ENCODE data around the gene FAF1. TPM values are rescaled to one million over a fixed set of nuclear protein-coding genes. Genes with fewer than 3 reads are reported as not detected.
"Not testable (repeated sequence)": the region's sequence is repeated elsewhere in the genome, so short reads cannot be mapped to it uniquely, and the experiment has no call there.

FAF1 gene
- total RNA-seq = 58.8 and 62.0 TPM in 2 replicates

- peaks cover 8% of the 10 kb centered on the region for H3K36me3 Mint-ChIP-seq (ENCODE audit: low read depth)
- peak within 1 kb of the TSS; percentile 98 for H3K27ac Mint-ChIP-seq
- intact Hi-C loops (cut with micrococcal nuclease) = loop anchor here (1.0 to 5.0 kb wide), 5 partner anchors 8 to 917 kb away; partner anchors contain the start of gene NRDC
- no peaks in the 10 kb centered on the region for H3K9me3 Mint-ChIP-seq
- DNase-seq (ENCODE audit: low spot score) = peak; percentile 98
- peaks cover 23% of the 10 kb centered on the region for H3K4me1 Mint-ChIP-seq (ENCODE audit: low read depth)
- H3K4me3 Mint-ChIP-seq = peak within 1 kb of the TSS; percentile 94
- peaks cover 8% of the 10 kb centered on the region for H3K27me3 Mint-ChIP-seq (ENCODE audit: insufficient read depth)
Observed at GRCh38 chr1:50959913-50960844, at the start of gene FAF1. Gene FAF1, minus strand, starts transcription at chr1:50960267. Its CDS starts 456 bp downstream, at chr1:50959811.

- no peak for DNase-seq (ENCODE audit: low spot score)
- Mint-ChIP-seq H3K36me3 (ENCODE audit: low read depth) (no peaks in the 10 kb centered on the region), H3K4me1 (ENCODE audit: low read depth) (no peaks in the 10 kb centered on the region), H3K27ac (no peak overlapping the region), H3K4me3 (no peak overlapping the region), H3K27me3 (ENCODE audit: insufficient read depth) (peaks cover 15% of the 10 kb centered on the region), H3K9me3 (no peaks in the 10 kb centered on the region)
- intact Hi-C loops (cut with micrococcal nuclease) = no loop called here
Observed at GRCh38 chr1:51009381-51009780, 49.3 kb upstream of the FAF1 start.

DNA sequence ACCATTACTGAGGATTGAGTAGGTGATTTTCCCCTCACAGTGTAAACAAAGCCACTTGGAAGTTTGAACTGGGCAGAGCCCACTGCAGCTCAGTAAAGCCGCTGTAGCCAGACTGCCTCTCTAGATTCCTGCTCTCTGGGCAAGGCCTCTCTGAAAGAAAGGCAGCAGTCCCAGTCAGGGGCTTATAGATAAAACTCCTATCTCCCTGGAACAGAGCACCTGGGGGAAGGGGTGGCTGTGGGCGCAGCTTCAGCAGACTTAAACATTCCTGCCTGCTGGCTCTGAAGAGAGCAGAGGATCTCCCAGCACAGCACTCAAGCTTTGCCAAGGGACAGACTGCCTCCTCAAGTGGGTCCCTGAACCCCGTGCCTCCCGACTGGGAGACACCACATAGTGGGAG, 45.5 kb upstream of the FAF1 start:
- intact Hi-C loops (cut with micrococcal nuclease); H3K36me3 Mint-ChIP-seq (ENCODE audit: low read depth): not testable (repeated sequence)

DNA sequence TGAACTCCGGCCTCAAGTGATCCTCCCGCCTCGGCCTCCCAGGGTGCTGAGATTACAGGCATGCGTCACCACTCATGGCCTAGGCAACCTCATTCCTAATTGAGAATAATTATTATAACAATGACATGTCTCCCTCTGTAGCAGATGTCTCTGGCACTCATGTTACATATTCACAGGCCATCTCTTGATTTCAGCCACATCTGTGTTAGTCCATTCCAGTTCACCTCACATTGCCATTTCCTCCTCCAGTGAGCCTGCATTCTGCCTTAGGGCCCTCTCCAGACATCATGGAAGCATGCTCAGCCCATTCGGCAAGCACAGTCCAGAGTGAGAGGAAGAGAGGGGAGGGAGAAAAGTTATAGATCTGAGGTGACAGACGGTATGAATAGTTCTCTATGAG, 42.4 kb upstream of the FAF1 start:
- H3K4me3 Mint-ChIP-seq = no peak overlapping the region
- DNase-seq (ENCODE audit: low spot score) = no peak
- H3K36me3 Mint-ChIP-seq (ENCODE audit: low read depth) = no peaks in the 10 kb centered on the region
- no peaks in the 10 kb centered on the region for H3K9me3 Mint-ChIP-seq
- H3K27me3 Mint-ChIP-seq (ENCODE audit: insufficient read depth) = peaks cover 11% of the 10 kb centered on the region
- H3K27ac Mint-ChIP-seq = no peak overlapping the region
- H3K4me1 Mint-ChIP-seq (ENCODE audit: low read depth) = no peaks in the 10 kb centered on the region
- intact Hi-C loops (cut with micrococcal nuclease) = no loop called here

More for the DNA sequence above, 45.5 kb upstream of the FAF1 start:
- DNase-seq (ENCODE audit: low spot score); H3K27ac Mint-ChIP-seq; H3K9me3 Mint-ChIP-seq; H3K4me3 Mint-ChIP-seq; H3K4me1 Mint-ChIP-seq (ENCODE audit: low read depth): not testable (repeated sequence)
- H3K27me3 Mint-ChIP-seq (ENCODE audit: insufficient read depth) = peaks cover 21% of the 10 kb centered on the region

GRCh38 chr1:51000651-51001050, 40.6 kb upstream of the FAF1 start:
- intact Hi-C loops (cut with micrococcal nuclease) = no loop called here
- no peak for DNase-seq (ENCODE audit: low spot score)
- H3K9me3 Mint-ChIP-seq = no peaks in the 10 kb centered on the region
- H3K36me3 Mint-ChIP-seq (ENCODE audit: low read depth) = no peaks in the 10 kb centered on the region
- no peak overlapping the region for H3K27ac Mint-ChIP-seq
- peaks cover 11% of the 10 kb centered on the region for H3K27me3 Mint-ChIP-seq (ENCODE audit: insufficient read depth)
- no peak overlapping the region for H3K4me3 Mint-ChIP-seq
- no peaks in the 10 kb centered on the region for H3K4me1 Mint-ChIP-seq (ENCODE audit: low read depth)

GRCh38 chr1:51000160-51000559, 40.1 kb upstream of the FAF1 start:
- DNase-seq (ENCODE audit: low spot score) = no peak
- intact Hi-C loops (cut with micrococcal nuclease) = no loop called here
- Mint-ChIP-seq H3K36me3 (ENCODE audit: low read depth) (no peaks in the 10 kb centered on the region), H3K27me3 (ENCODE audit: insufficient read depth) (peaks cover 11% of the 10 kb centered on the region), H3K27ac (no peak overlapping the region), H3K9me3 (no peaks in the 10 kb centered on the region), H3K4me3 (no peak overlapping the region), H3K4me1 (ENCODE audit: low read depth) (no peaks in the 10 kb centered on the region)

GRCh38 chr1:50999375-50999774, 39.3 kb upstream of the FAF1 start:
- H3K27ac Mint-ChIP-seq; DNase-seq (ENCODE audit: low spot score); H3K4me3 Mint-ChIP-seq; H3K9me3 Mint-ChIP-seq; intact Hi-C loops (cut with micrococcal nuclease); H3K36me3 Mint-ChIP-seq (ENCODE audit: low read depth); H3K4me1 Mint-ChIP-seq (ENCODE audit: low read depth): not testable (repeated sequence)
- peaks cover 11% of the 10 kb centered on the region for H3K27me3 Mint-ChIP-seq (ENCODE audit: insufficient read depth)

- H3K4me3 Mint-ChIP-seq = no peak overlapping the region
- H3K9me3 Mint-ChIP-seq = no peaks in the 10 kb centered on the region
- no peaks in the 10 kb centered on the region for H3K36me3 Mint-ChIP-seq (ENCODE audit: low read depth)
- intact Hi-C loops (cut with micrococcal nuclease) = no loop called here
- H3K27me3 Mint-ChIP-seq (ENCODE audit: insufficient read depth) = peaks cover 7% of the 10 kb centered on the region
- H3K27ac Mint-ChIP-seq = no peak overlapping the region
- no peak for DNase-seq (ENCODE audit: low spot score)
- H3K4me1 Mint-ChIP-seq (ENCODE audit: low read depth) = no peaks in the 10 kb centered on the region
Observed at GRCh38 chr1:50996083-50996482, 36.0 kb upstream of the FAF1 start.

GRCh38 chr1:50995651-50996050, 35.6 kb upstream of the FAF1 start:
- Mint-ChIP-seq H3K4me3 (no peak overlapping the region), H3K4me1 (ENCODE audit: low read depth) (no peaks in the 10 kb centered on the region), H3K27ac (no peak overlapping the region), H3K9me3 (no peaks in the 10 kb centered on the region), H3K27me3 (ENCODE audit: insufficient read depth) (peaks cover 7% of the 10 kb centered on the region), H3K36me3 (ENCODE audit: low read depth) (no peaks in the 10 kb centered on the region)
- DNase-seq (ENCODE audit: low spot score) = no peak
- intact Hi-C loops (cut with micrococcal nuclease) = no loop called here

DNA sequence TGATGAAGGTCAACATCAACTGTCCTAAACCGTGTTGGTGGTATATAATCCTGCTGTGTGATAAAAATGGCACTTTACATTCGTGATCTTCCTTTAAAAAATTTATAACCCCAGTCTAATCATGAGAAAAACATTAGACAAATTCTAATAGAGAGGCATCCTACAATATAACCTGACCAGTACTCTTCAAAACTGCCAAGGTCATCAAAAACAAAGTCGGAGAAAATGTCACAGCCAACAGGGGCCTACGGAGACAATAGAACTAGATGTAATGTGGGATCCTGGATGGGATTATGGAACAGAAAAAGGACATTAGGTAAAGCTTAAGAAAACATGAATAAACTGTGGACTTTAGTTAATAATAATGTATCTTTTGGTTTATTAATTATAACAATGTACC, 34.9 kb upstream of the FAF1 start:
- intact Hi-C loops (cut with micrococcal nuclease) = no loop called here
- Mint-ChIP-seq H3K36me3 (ENCODE audit: low read depth) (no peaks in the 10 kb centered on the region), H3K9me3 (no peaks in the 10 kb centered on the region), H3K27me3 (ENCODE audit: insufficient read depth) (peaks cover 7% of the 10 kb centered on the region), H3K27ac (no peak overlapping the region), H3K4me1 (ENCODE audit: low read depth) (no peaks in the 10 kb centered on the region), H3K4me3 (no peak overlapping the region)
- no peak for DNase-seq (ENCODE audit: low spot score)

GRCh38 chr1:50993645-50994044, 33.6 kb upstream of the FAF1 start:
- no peak overlapping the region for H3K4me3 Mint-ChIP-seq
- H3K27me3 Mint-ChIP-seq (ENCODE audit: insufficient read depth) = peaks cover 7% of the 10 kb centered on the region
- H3K9me3 Mint-ChIP-seq = no peaks in the 10 kb centered on the region
- intact Hi-C loops (cut with micrococcal nuclease) = no loop called here
- H3K27ac Mint-ChIP-seq = no peak overlapping the region
- H3K4me1 Mint-ChIP-seq (ENCODE audit: low read depth) = no peaks in the 10 kb centered on the region
- H3K36me3 Mint-ChIP-seq (ENCODE audit: low read depth) = no peaks in the 10 kb centered on the region
- no peak for DNase-seq (ENCODE audit: low spot score)

GRCh38 chr1:50992532-50993318, 32.7 kb upstream of the FAF1 start:
- H3K9me3 Mint-ChIP-seq = no peaks in the 10 kb centered on the region
- peaks cover 10% of the 10 kb centered on the region for H3K27me3 Mint-ChIP-seq (ENCODE audit: insufficient read depth)
- no peak overlapping the region for H3K4me3 Mint-ChIP-seq
- no peaks in the 10 kb centered on the region for H3K36me3 Mint-ChIP-seq (ENCODE audit: low read depth)
- intact Hi-C loops (cut with micrococcal nuclease) = no loop called here
- no peak overlapping the region for H3K27ac Mint-ChIP-seq
- H3K4me1 Mint-ChIP-seq (ENCODE audit: low read depth) = no peaks in the 10 kb centered on the region
- DNase-seq (ENCODE audit: low spot score) = no peak

DNA sequence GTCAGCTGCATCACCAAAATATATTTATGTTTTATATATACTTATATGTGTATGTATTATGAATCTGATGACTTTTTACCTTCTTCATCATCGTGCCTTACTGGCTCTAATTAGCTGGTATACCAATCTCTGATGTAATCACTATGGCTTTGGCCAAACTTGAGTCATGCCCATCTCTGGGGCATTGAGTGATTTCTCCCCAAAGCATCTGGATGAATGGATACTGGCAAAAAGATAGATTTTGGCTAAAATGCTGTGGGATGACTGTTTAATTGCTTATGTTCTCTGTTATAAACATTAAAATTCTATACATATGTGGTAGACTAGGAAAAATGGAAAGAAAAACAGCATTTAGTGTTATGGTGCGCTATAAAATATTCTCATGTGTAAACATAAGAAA, 29.6 kb upstream of the FAF1 start:
- Mint-ChIP-seq H3K4me1 (ENCODE audit: low read depth) (no peaks in the 10 kb centered on the region), H3K27me3 (ENCODE audit: insufficient read depth) (peaks cover 26% of the 10 kb centered on the region), H3K4me3 (no peak overlapping the region), H3K27ac (no peak overlapping the region), H3K9me3 (no peaks in the 10 kb centered on the region), H3K36me3 (ENCODE audit: low read depth) (no peaks in the 10 kb centered on the region)
- intact Hi-C loops (cut with micrococcal nuclease) = no loop called here
- DNase-seq (ENCODE audit: low spot score) = no peak
